NCI-H146 treated with DMSO at 0.1 percent for 48 hours (cell line): Measurements from ENCODE around the gene KCNS3.

ENCODE experiments used
- DNase-seq: peaks from one replicate; lab custom pipeline; 2025; ENCODE audit not compliant: unreplicated experiment; lab: John Stamatoyannopoulos, UW

Gene KCNS3, protein sequence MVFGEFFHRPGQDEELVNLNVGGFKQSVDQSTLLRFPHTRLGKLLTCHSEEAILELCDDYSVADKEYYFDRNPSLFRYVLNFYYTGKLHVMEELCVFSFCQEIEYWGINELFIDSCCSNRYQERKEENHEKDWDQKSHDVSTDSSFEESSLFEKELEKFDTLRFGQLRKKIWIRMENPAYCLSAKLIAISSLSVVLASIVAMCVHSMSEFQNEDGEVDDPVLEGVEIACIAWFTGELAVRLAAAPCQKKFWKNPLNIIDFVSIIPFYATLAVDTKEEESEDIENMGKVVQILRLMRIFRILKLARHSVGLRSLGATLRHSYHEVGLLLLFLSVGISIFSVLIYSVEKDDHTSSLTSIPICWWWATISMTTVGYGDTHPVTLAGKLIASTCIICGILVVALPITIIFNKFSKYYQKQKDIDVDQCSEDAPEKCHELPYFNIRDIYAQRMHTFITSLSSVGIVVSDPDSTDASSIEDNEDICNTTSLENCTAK

DNA sequence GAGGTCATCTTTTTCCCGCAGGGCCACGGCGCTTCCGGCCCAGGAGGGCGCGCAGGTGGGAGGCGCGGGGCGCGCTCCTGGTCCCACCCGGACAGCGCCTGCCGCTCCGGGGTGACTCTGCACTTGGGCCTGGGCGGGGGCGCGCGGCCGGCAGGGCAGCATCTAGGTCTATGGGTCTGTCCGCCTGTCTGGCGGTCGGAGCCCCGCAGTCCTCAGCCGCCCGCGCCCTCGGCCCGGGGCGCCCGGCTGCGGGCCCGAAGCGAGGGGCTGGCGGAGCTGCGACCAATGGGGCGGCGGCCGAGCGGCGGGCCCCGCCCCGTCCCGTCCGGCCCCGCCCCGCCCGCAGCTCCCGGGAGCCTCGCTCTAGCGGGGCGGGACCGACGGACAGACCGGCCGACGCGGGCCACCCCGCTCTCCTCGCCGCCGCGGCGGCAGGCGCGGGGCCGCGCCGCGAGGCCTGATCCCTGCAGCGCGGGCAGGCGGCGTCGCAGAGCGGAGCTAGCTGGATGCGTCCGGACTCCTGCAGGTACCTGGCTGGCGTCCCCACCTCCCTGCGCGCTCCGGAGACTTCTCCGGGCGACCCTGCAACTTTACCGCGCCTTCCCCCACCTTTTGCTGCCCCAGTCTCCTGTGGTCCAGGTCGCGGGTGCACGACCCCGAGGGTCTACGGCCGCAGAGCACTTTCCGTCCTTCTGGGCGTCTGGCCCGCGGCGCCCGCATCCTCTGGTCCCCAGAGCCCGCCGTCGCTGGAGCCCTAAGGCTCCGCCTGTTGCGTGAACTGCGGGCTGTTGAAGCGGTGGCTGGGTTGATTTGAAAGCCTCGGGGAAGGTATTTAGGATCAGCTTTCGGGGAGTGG is at the start of gene KCNS3:
TSS of gene KCNS3 (plus strand) at position 387 of the 856 bp plus-strand sequence. CDS start 52,342 bp downstream, outside the sequence.
- DNase-seq = peak; percentile 6

DNA sequence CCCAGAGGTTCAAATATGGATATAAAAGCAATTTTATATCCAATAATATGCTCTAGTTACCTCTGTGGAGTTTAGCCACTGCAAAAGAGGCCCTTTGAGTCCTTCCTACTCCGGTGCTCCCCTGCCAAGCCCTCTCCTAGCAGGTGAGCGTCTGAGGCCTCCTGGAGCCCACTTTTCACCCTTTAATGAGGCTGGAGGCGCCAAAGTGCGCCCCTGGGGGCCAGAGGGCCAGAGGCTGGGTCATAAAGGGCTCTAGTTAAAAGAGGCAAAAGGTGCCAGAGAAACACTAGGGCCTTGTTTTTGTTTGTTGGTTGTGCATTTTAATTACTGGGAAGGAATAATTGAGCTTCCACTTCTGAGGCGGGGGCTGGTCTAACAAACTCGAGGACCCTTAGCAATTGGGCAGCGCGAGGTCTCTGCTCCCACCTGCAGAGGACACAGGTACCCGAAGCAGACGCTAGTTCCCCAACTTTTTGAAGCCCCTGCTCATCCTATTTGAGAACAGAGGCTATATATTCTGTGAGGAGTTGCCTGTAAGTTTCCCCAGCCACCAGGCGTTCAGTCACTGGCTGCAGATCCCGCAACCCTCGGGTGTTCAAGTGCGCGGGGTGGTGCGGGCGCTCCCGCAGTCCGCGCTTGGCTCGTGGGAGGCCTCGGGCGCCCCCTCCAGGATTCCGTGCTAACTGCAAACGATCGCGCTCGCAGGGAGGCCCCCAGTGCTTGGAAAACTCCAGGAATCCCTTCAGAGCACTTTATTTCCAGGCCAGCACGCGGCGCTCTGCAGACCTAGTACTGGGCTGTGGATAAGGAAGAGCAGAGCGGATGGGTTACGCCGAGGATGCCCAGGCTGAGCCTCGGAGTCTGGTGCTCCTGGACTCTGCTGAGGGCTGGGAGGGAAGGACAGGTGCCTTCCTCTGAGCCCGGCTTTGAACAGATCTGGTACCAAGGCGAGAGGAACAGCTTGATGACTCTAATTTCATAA is 48.1 kb upstream of the KCNS3 start:
- DNase-seq = no peak

DNA sequence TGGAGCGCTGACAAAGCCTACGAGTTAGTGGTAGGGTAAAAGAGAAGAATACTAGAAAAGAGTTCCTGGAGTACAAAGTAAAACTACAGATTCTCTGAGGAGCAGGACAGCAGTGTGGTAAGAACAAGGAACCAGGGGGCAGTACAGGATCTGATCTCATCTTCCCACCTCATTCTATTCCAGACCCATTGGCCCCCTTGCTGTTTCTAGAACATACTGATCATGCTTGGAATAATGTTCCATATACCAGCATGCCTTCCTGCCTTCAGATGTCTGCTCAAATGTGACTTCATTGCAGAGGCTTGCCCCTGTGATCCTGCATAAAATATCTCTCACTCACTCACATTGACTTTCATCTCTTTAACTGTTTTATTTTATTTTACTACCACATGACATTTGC is 43.0 kb upstream of the KCNS3 start:
- no peak for DNase-seq

DNA sequence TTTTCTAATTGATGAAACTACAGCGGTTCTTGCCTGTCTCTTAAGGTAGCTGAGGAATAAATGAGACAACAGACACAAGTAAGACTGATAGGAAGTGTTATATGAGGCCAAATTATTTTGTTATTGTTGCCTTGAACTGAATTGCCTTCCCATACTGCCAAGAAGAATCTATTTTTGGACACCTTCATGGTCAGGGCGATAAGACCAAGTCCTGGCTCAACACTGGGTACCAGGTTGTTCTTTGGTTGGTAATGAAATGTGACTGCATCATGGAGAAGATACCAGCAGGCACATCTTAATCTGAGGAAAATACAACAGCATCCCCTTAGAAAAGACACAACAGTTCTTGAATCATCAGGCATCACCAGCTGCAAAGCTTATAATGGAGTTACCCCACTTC is 38.5 kb upstream of the KCNS3 start:
- DNase-seq = no peak

- DNase-seq = no peak
These were observed 35.0 kb upstream of the KCNS3 start for GRCh38 chr2:17843457-17843856.

DNA sequence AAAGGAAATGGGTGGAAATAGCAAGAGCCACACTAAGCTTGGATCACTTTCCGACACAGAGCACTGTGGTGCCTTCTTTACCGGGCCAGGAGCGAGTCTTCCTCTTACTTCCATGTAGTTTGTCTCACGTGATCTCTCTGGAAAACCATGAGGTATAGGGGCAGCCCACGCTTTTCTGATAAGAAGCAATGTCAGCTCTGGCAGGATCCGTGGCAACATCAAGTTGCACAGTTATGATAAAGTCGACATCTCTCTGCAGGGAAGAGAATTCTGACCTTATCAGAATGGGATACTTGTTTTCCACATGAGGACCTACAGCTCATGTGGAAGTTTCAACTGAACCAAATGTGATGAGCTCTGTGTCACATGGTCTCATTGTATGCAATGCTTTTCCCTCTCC is 32.7 kb upstream of the KCNS3 start:
- no peak for DNase-seq

DNA sequence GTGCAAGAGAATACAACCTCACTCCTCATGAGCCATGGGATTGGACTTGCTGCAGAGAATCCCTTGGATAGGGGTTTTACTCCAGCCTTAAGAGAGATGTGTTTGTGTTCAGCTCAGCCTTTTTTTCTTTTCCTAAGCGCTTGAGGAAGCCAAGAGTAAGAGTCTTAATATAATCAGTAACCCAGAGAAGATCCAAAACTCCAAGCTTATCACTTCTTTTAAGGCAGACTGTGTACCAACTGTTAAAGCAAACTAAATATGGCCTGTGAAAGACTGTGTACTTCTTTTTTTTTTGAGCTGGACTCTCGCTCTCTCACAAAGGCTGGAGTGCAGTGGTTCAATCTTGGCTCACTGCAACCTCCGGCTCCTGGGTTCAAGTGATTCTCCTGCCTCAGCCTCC is 31.8 kb upstream of the KCNS3 start:
- no peak for DNase-seq

DNA sequence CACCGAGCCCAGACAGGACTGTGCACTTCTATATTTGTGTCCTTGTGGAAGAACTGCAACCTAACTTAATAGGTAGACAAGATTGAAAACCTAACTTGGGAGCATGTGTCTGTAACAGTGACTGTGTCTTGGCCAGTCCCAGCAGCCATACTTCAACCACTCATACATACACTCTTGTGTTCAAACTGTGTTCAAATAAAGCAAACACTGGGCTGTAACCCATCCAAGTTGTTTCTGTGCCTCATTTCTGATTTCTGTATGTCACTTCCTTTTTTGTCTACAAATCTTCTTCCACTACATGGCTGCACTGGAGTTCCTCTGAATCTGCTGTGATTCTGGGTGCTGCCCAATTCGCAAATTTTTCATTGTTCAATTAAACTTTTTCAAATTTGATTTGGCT is 31.2 kb upstream of the KCNS3 start:
- DNase-seq = no peak

- no peak for DNase-seq
These were observed 29.2 kb upstream of the KCNS3 start for GRCh38 chr2:17849275-17849674.

GRCh38 chr2:17850151-17850550 is 28.3 kb upstream of the KCNS3 start:
- no peak for DNase-seq

GRCh38 chr2:17851731-17852585 is 26.5 kb upstream of the KCNS3 start:
- DNase-seq = no peak

DNA sequence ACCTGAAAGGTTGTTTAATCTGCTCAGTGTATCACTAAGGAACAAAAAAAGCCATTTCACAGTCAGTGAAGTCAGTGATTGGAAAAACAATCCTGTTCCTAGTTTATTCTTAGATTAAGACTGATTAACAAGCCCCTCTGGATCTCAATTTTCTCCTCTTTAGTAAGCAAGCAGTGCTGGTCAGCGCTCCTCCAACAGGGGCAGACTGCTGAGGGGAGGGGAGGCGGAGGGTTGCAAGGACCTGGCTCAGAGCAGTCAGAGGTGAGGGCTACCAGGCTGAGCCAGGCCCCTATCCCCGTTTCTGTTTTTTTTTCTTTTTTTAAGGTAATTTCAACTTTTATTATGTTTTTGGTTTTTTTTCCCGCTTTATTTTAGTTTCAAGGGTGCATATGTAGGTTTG is 24.7 kb upstream of the KCNS3 start:
- no peak for DNase-seq

DNA sequence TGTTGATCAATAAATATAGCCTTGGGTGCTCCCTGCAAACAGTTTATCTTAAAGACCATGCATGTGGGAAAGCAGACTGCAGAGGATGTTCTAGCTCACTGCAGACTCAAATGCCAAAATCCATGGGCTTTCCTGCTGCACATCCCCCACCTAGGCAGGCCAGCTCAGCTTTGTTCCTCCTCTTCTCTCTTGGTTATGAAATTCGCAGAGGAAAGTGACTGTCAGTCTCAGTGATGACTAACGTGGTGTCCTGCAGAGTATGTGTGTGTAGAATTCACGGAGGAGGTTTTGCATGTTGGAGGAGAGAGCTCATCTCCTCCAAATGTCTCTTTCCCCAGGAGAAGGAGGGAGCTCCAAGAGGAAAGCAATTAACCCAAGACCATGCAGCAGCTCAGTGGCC is 21.4 kb upstream of the KCNS3 start:
- no peak for DNase-seq

DNA sequence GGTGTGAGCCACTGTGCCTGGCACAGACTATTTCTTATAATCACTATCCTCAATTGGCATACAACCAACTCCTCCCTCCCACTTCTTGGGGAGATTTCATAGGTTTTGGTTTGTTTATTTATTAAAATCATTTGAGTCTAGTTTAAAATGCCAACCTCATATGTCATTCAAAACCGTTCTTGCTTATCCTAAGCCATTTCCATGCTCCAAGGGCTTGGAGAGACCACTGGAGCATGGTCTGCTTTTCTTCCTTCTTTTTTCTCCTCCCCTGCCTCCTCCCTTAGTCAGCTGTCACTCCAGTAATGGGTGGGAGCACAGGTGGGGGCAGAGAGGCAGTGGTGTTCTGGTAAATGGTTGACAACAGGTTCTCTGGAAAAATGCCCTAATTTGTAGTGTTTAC is 20.4 kb upstream of the KCNS3 start:
- no peak for DNase-seq

- no peak for DNase-seq
These were observed 14.9 kb upstream of the KCNS3 start for GRCh38 chr2:17863539-17863938.

DNA sequence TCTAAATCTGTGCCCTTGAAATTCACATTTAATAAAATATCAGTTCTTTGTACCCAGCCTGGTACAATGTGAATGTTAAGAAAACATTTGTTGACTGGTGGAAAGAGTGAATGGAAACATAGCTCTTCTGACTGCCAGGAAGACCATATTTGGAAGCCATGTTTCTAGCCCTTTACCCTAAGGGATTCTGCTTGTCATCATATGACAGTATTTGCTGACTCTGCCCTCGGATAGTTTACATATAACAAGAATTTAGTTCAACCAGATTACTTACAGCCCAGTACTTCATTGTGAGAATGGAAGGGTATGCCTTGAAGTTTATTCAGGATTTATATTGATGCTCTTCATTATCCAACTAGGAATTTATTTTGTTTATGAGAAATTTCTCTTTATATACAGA is 13.8 kb upstream of the KCNS3 start:
- DNase-seq = no peak

DNA sequence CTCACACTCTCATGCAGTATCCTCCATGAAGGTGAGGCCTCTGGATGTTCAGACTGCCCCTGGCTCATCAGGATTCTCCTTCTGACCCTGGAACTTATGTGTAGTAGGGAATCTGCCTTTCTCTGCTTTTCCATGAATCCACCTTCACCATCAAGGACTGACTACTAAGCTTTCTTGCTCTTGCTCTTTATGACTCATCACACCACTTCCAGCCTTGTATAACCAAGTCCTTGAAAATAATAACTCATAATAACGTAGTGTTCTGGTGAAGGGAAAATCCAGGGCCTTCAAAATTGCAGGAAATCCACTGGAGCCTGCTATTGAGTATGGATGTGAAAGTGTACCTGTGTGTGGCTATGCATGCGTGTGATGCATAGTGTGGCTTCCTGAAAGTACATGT is 11.3 kb upstream of the KCNS3 start:
- no peak for DNase-seq

GRCh38 chr2:17869128-17869527 is 9.3 kb upstream of the KCNS3 start:
- DNase-seq = no peak

DNA sequence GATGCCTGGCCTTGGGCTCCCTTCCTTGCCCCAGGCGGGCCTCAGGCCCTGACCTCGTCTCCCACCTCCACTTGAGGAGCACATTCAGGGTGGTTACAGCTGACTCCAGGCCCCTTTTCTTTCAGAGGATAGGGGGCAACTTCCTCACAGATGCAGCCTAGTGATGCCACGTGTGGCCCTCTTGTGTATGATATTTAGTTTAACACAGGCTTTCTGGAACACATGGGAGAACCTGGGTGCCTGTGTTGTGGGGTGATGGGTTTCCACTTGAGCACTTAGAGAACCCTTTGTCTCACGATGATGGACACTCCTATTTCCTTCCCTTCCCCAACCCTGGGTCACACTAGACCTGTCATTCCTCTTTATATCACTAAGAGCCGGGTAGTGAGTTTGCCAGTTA is 6.8 kb upstream of the KCNS3 start:
- DNase-seq = no peak

DNA sequence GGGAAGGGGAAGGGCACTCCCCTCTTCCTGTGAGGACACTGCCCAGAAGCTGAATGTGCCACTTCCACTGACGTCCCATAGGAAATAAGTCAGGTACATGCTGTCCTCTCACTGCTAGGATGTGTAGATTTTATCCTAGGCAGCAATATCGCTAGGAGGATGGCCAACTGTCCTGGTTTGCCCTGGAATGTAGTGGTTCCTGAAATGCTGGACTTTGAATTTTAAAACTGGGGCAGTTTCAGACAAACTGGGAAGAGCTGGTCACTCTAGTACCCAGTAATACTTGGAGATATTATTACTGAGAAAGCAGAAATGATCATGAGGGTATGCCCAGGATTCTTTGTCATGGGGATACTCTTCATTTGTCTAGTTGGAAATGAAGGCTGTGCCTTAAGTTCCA is 5.4 kb upstream of the KCNS3 start:
- DNase-seq = no peak
